Endothelial cell of umbilical vein (primary cell): ENCODE results near the gene CACNA1C. TPM values are rescaled to one million over a fixed set of nuclear protein-coding genes. Genes with fewer than 3 reads are reported as not detected.

Experiments used
- BruUV-seq: library from RNA; stranded (reverse); fragments of 400-500 nt; replicated peaks from 2 replicates; lab custom pipeline; 2021; lab: Mats Ljungman, UMichigan
- CTCF ChIA-PET: fragments of 300-600, 350-600 bp; sonication (Branson Sonifier 250); formaldehyde crosslinking; loops from one replicate; lab custom pipeline; 2021; ENCODE audit warnings: antibody characterized with exemption, inconsistent platforms; lab: Charles Lee
- POLR2A ChIA-PET: fragments of 300-600, 350-600 bp; sonication (Branson Sonifier 250); formaldehyde crosslinking; loops from one replicate; lab custom pipeline; 2021; ENCODE audit warnings: antibody characterized with exemption, inconsistent platforms; lab: Charles Lee
- DNase-seq: peaks from one replicate; pipeline ENCODE4 v3.0.0-alpha.2; 2011; ENCODE audit warnings: low read depth, low spot score
- FAIRE-seq: peaks from 2 replicates; lab custom pipeline; 2011; peaks lifted over from hg19 to GRCh38; lab: Jason Lieb, UNC
- H2AFZ ChIP-seq: 2 replicates; pipeline ENCODE4 v1.6.0; 2012; ENCODE audit warnings: low read depth, low read length, control low read depth, inconsistent platforms
- H3K27ac ChIP-seq: 2 replicates; pipeline ENCODE4 v1.5.1; 2011; ENCODE audit warnings: low read depth, mild to moderate bottlenecking, control low read depth, low read length, moderate library complexity; ENCODE audit not compliant: insufficient read depth
- H3K27me3 ChIP-seq, 2 experiments: 2 replicates each; pipeline versions ENCODE4 v1.6.0 to v1.6.1; 2011; ENCODE audit warnings: low read length in 2 of 2, mixed read lengths in 1 of 2; ENCODE audit not compliant: control insufficient read depth in 2 of 2, insufficient read depth in 2 of 2
- H3K36me3 ChIP-seq, 2 experiments: 2 replicates in 1 of 2; 3 replicates in 1 of 2; pipeline ENCODE4 v1.5.1; 2011; ENCODE audit warnings: low read length in 2 of 2, mild to moderate bottlenecking in 1 of 2, moderate library complexity in 1 of 2; ENCODE audit not compliant: control insufficient read depth in 2 of 2, insufficient read depth in 2 of 2; ENCODE audit errors: extremely low read depth in 1 of 2
- H3K4me1 ChIP-seq: 3 replicates; pipeline ENCODE4 v1.5.1; 2011; ENCODE audit warnings: mild to moderate bottlenecking, low read length; ENCODE audit not compliant: control insufficient read depth, insufficient read depth; ENCODE audit errors: extremely low read depth
- H3K4me2 ChIP-seq: 2 replicates; pipeline ENCODE4 v1.6.1; 2011; ENCODE audit warnings: low read length, control low read depth, mixed read lengths; ENCODE audit not compliant: insufficient read depth
- H3K4me3 ChIP-seq, 3 experiments: fragments of 200-600 bp in 1 of 3; sonication (generic), shearing (Covaris generic) in 1 of 3; replicated peaks in 1 of 3; 2 replicates each; pipeline ENCODE4 v1.5.1; 2011 to 2016; ENCODE audit warnings: control low read depth in 3 of 3, low read length in 3 of 3, mild to moderate bottlenecking in 2 of 3, inconsistent platforms in 1 of 3, low read depth in 1 of 3, moderate library complexity in 1 of 3; ENCODE audit not compliant: insufficient read depth in 1 of 3
- H3K79me2 ChIP-seq: 2 replicates; pipeline ENCODE4 v1.6.0; 2012; ENCODE audit warnings: low read length, inconsistent platforms; ENCODE audit not compliant: control insufficient read depth, insufficient read depth
- H3K9ac ChIP-seq: replicated peaks from 2 replicates; pipeline ENCODE3; 2011; ENCODE audit warnings: low read length, control low read depth; ENCODE audit not compliant: insufficient read depth; ENCODE audit errors: extremely low read depth
- H3K9me1 ChIP-seq: replicated peaks from 3 replicates; pipeline ENCODE4 v1.6.0; 2011; ENCODE audit warnings: mild to moderate bottlenecking, low read length; ENCODE audit not compliant: control insufficient read depth, insufficient read depth; ENCODE audit errors: extremely low read depth
- H3K9me3 ChIP-seq: replicated peaks from 2 replicates; pipeline ENCODE4 v1.5.1; 2012; ENCODE audit warnings: low read length, inconsistent platforms; ENCODE audit not compliant: control insufficient read depth, insufficient read depth
- H4K20me1 ChIP-seq: replicated peaks from 2 replicates; pipeline ENCODE3; 2011; ENCODE audit warnings: mild to moderate bottlenecking, low read length; ENCODE audit not compliant: control insufficient read depth, insufficient read depth; ENCODE audit errors: extremely low read depth
- CTCF ChIP-seq, 2 donors: IDR thresholded peaks; 1 replicate in 1 of 2; 2 replicates in 1 of 2; pipeline ENCODE4 v1.5.1; 2011; ENCODE audit warnings: low read length in 2 of 2, mild to moderate bottlenecking in 2 of 2, moderate library complexity in 2 of 2, control low read depth in 1 of 2, inconsistent platforms in 1 of 2, low read depth in 1 of 2; ENCODE audit not compliant: insufficient read depth in 1 of 2; ENCODE audit errors: extremely low read depth in 1 of 2
- EZH2 ChIP-seq: IDR thresholded peaks from 2 replicates; pipeline ENCODE4 v1.6.1; 2012; ENCODE audit warnings: borderline replicate concordance, low read depth, mild to moderate bottlenecking, moderate library complexity, low read length, inconsistent platforms; ENCODE audit not compliant: severe bottlenecking
- FOS ChIP-seq: IDR thresholded peaks from 2 replicates; pipeline ENCODE4 v1.6.1; 2011; ENCODE audit warnings: mild to moderate bottlenecking, low read length, moderate library complexity, borderline replicate concordance; ENCODE audit not compliant: insufficient read depth
- GATA2 ChIP-seq: IDR thresholded peaks from 2 replicates; pipeline ENCODE4 v1.7.0; 2011; ENCODE audit warnings: low read depth, mild to moderate bottlenecking, moderate library complexity, mixed read lengths, low read length; ENCODE audit not compliant: insufficient read length, insufficient read depth
- JUN ChIP-seq: IDR thresholded peaks from 2 replicates; pipeline ENCODE4 v1.6.1; 2011; ENCODE audit warnings: borderline replicate concordance, low read depth; ENCODE audit not compliant: insufficient read length, insufficient read depth
- MAX ChIP-seq: IDR thresholded peaks from 2 replicates; pipeline ENCODE4 v1.6.1; 2011; ENCODE audit not compliant: insufficient read depth, insufficient read length
- MYC ChIP-seq: IDR thresholded peaks from one replicate; pipeline ENCODE4 v1.6.1; 2011; ENCODE audit warnings: mild to moderate bottlenecking, low read depth, low read length
- POLR2A ChIP-seq: IDR thresholded peaks from 2 replicates; pipeline ENCODE4 v1.6.1; 2012; ENCODE audit warnings: low read depth, mild to moderate bottlenecking, control low read depth, low read length
- POLR2AphosphoS5 ChIP-seq: IDR thresholded peaks from 2 replicates; pipeline ENCODE4 v1.6.1; 2012; ENCODE audit warnings: low read depth, mild to moderate bottlenecking, control low read depth, low read length, moderate library complexity; ENCODE audit not compliant: insufficient read depth
- dilution Hi-C: fragments of 300-500 bp; cut with MboI; formaldehyde crosslinking; loops from one replicate; pipeline ENCODE4 v1.15.0; 2019; ENCODE audit warnings: low sequenced_read_pairs; ENCODE audit not compliant: extremely low pct_ligation_motif_present
- intact Hi-C: fragments of 100-400 bp; cut with micrococcal nuclease; formaldehyde crosslinking; loops from one replicate; pipeline ENCODE4 v1.10.0; 2022
- polyA plus RNA-seq, 4 experiments: library from polyadenylated mRNA; depleted of rRNA in 3 of 4; stranded (reverse) in 3 of 4; unstranded in 1 of 4; fragments of >200 nt; gene quantifications; 2 replicates each; pipeline versions ENCODE4 v1.2.1 to v1.2.3, GENCODE V29; 2011 to 2012; ENCODE audit warnings: missing spikeins in 1 of 4
- total RNA-seq: library from RNA; stranded (reverse); gene quantifications from 2 replicates; pipeline ENCODE4 v1.2.3, GENCODE V29; 2021

Gene CACNA1C
- total and polyA plus RNA-seq, 2 donors (not counting 3 experiments of a cell fraction or from before 2014, with no cell fraction given): not detected

- Histone ChIP-seq H3K36me3 (no peaks in the 10 kb centered on the region), H3K4me2 (no peak overlapping the region), H3K27me3 (no peaks in the 10 kb centered on the region), H2AFZ (no peak overlapping the region), H3K4me3 (no peak overlapping the region), H3K4me1 (no peaks in the 10 kb centered on the region), H3K9me3 (no peaks in the 10 kb centered on the region), H3K9me1 (no peaks in the 10 kb centered on the region), H3K27ac (no peak overlapping the region), H4K20me1 (no peaks in the 10 kb centered on the region), H3K9ac (no peak overlapping the region), H3K79me2 (no peaks in the 10 kb centered on the region)
- POLR2A ChIA-PET: no interaction called here
- DNase-seq (no peak), FAIRE-seq (no peak)
- TF ChIP-seq POLR2A (no peak), FOS (no peak), EZH2 (no peak), CTCF (IDR thresholded peaks at IDR 0.05; ENCODE audit: extremely low read depth in 1 of 2, insufficient read depth in 1 of 2, low read depth in 1 of 2, low read length in 2 of 2) (no peak), MYC (no peak), JUN (no peak), MAX (no peak), POLR2AphosphoS5 (no peak), GATA2 (no peak)
- dilution Hi-C loops: no loop called here
- intact Hi-C loops: loop anchor here (1.0 kb wide), 1 partner anchor 25 kb away; no protein-coding TSS in a partner anchor
- CTCF ChIA-PET: no interaction called here
- no TSS peak for BruUV-seq
These were observed 400.4 kb downstream of the CACNA1C start for GRCh38 chr12:2453076-2453760.
